Measurements from ENCODE around the gene NWD2.

Gene NWD2

DNA sequence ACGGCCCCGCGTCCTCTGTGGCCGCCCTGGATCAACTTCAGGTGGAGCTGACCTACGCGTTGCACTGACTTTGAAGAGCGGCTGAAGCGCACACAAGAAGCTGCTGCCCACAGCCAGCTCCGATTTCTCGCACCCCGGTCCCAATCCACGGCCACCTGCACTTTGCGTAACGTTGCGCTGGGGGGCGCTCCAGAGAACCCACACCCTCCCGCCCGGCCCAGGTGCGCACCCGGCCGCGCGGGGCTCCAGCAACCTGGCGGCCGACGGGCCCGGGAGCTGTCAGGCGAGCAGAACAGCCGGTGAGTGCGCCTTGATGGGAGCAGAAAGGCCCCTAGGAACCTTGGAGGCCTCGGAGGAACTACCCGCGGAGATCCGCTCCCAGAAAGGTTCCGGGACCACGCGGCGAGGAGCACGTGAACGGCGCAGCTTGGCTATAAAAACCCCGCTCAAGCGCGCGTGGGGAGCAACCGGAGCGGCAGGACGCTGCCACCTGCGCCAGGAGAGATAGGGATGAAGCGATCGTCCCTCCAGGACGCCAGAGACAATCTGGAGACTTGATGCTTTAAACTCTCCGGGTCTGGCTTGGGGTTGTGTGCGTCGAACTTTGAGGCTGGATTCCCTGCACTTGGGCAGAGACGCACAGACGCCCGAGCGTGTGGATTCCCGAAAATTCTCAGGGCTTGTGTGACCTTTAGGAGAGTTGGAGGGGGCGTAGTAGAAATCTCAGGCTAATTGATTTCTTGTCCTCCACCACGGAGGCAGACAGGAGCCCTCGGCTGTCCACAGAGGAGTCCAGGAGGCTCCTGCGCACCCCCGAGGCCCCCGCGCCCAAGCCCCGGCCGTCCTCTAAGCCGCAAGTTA, 591 bp upstream of the NWD2 start:
- H3K27ac ChIP-seq: no peak overlapping the region
- TF ChIP-seq, protein P1, sequence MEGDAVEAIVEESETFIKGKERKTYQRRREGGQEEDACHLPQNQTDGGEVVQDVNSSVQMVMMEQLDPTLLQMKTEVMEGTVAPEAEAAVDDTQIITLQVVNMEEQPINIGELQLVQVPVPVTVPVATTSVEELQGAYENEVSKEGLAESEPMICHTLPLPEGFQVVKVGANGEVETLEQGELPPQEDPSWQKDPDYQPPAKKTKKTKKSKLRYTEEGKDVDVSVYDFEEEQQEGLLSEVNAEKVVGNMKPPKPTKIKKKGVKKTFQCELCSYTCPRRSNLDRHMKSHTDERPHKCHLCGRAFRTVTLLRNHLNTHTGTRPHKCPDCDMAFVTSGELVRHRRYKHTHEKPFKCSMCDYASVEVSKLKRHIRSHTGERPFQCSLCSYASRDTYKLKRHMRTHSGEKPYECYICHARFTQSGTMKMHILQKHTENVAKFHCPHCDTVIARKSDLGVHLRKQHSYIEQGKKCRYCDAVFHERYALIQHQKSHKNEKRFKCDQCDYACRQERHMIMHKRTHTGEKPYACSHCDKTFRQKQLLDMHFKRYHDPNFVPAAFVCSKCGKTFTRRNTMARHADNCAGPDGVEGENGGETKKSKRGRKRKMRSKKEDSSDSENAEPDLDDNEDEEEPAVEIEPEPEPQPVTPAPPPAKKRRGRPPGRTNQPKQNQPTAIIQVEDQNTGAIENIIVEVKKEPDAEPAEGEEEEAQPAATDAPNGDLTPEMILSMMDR (conservative IDR thresholded peaks at IDR 0.05): no peak

GRCh38 chr4:37245391-37245954, 930 bp downstream of the NWD2 start:
- TF ChIP-seq, protein P1 (conservative IDR thresholded peaks at IDR 0.05): no peak
- H3K27ac ChIP-seq: no peak overlapping the region

- peak overlapping the region; percentile 54 for H3K27ac ChIP-seq
- TF ChIP-seq, protein P1 (conservative IDR thresholded peaks at IDR 0.05): no peak
Measured at GRCh38 chr4:37246891-37247290, 2.3 kb downstream of the NWD2 start.

GRCh38 chr4:37258221-37258620, 13.7 kb downstream of the NWD2 start:
- no peak overlapping the region for H3K27ac ChIP-seq
- TF ChIP-seq, protein P1 (conservative IDR thresholded peaks at IDR 0.05): no peak

GRCh38 chr4:37268319-37268718, 23.8 kb downstream of the NWD2 start:
- no peak overlapping the region for H3K27ac ChIP-seq
- TF ChIP-seq, protein P1 (conservative IDR thresholded peaks at IDR 0.05): no peak

DNA sequence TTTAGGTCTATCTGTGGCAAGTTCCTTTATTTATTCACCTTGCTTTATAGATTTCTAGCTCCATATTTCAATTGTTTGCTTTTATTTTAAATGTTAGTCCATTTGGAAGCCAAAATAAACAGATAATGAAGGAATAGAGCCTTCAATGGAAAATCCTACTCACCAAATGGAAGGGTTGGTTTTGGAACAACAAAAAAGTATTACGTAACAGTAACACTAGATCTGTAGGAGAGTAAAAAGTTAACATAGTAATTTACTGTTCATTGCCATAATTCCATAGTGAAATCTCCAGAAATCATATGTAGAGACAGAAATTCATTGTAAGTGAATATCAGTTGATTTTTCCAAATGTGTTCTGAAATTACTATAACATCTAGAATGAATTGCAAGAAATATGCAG, 34.6 kb downstream of the NWD2 start:
- no peak overlapping the region for H3K27ac ChIP-seq
- TF ChIP-seq, protein P1 (conservative IDR thresholded peaks at IDR 0.05): no peak

DNA sequence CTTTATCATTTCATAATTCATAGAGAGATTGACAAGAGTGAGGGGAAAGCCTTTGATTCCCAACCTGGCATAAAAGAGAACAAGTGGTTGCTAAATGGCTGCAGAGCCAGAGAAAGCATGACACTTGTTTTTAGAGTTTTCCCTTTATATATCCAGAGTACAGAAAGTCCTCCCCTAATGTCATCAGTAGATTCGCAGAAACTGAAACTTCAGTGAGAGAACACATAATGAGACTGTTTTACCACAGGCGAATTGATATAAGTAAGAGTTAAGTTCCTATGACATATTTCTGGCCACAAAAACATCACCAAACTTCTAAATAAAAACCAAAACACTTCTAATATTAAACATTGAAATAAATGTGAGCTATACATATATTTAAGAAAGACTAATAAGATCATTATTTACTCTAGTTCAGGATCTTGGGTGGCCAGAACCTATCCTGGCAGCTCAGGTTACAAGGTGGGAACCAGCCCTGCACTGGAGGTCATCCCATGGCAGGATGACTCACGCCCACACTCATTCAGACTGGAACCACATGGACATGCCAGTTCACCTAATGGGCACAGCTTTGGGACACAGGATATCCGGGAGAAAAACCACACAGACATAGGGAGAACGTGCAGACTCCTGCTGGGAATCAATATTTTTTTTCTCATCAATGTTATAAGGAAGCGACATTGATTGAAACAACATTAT, 35.5 kb downstream of the NWD2 start:
- no peak overlapping the region for H3K27ac ChIP-seq
- TF ChIP-seq, protein P1 (conservative IDR thresholded peaks at IDR 0.05): no peak

Data from VCaP (cell line).